SK-N-MC (cell line): ENCODE measurements around the gene ARVCF.

Experiments
- EZH2 ChIP-seq: fragments of 200-600 bp; sonication (generic); IDR thresholded peaks from one replicate; pipeline ENCODE4 v1.6.1; 2017; ENCODE audit warnings: antibody characterized with exemption
- POLR2AphosphoS5 ChIP-seq: IDR thresholded peaks from 2 replicates; pipeline ENCODE4 v1.6.1; 2012; ENCODE audit warnings: mild to moderate bottlenecking, low read depth, low read length, borderline replicate concordance

- TF ChIP-seq EZH2: no peak
- TF ChIP-seq POLR2AphosphoS5: no peak
Measured at GRCh38 chr22:19989725-19990067, 26.9 kb downstream of the ARVCF start.
